Astrocyte (in vitro differentiated cells and primary cell): Measurements from ENCODE around the gene TLN1. TPM values are rescaled to one million over a fixed set of nuclear protein-coding genes. Genes with fewer than 3 reads are reported as not detected.
A peak's percentile ranks its signal among the peaks of the same experiment; 100 is the strongest.

Source experiments
- DNase-seq: peaks from one replicate; pipeline ENCODE4 v3.0.0-alpha.2; 2010; ENCODE audit warnings: low read depth
- FAIRE-seq: peaks from 2 replicates; lab custom pipeline; 2011; peaks lifted over from hg19 to GRCh38; lab: Jason Lieb, UNC
- H2AFZ ChIP-seq: 2 replicates; pipeline ENCODE4 v1.6.0; 2012; ENCODE audit warnings: low read depth, low read length, inconsistent platforms
- H3K27ac ChIP-seq: 2 replicates; pipeline ENCODE4 v1.5.1; 2011; ENCODE audit warnings: low read depth, low read length, inconsistent platforms
- H3K27me3 ChIP-seq: 2 replicates; pipeline ENCODE4 v1.6.0; 2011; ENCODE audit warnings: low read length, inconsistent platforms; ENCODE audit not compliant: insufficient read depth
- H3K36me3 ChIP-seq: 2 replicates; pipeline ENCODE4 v1.5.1; 2011; ENCODE audit warnings: low read length, inconsistent platforms; ENCODE audit not compliant: insufficient read depth
- H3K4me1 ChIP-seq: 2 replicates; pipeline ENCODE4 v1.5.1; 2011; ENCODE audit warnings: low read length, inconsistent platforms; ENCODE audit not compliant: insufficient read depth
- H3K4me2 ChIP-seq: 2 replicates; pipeline ENCODE4 v1.6.0; 2012; ENCODE audit warnings: low read length, inconsistent platforms
- H3K4me3 ChIP-seq: 2 replicates; pipeline ENCODE4 v1.5.1; 2011; ENCODE audit warnings: low read depth, mild to moderate bottlenecking, low read length, inconsistent platforms; ENCODE audit not compliant: insufficient read depth
- H3K79me2 ChIP-seq: 2 replicates; pipeline ENCODE4 v1.6.0; 2012; ENCODE audit warnings: mild to moderate bottlenecking, low read length, inconsistent platforms; ENCODE audit not compliant: insufficient read depth
- H3K9ac ChIP-seq: 2 replicates; pipeline ENCODE4 v1.6.0; 2012; ENCODE audit warnings: mild to moderate bottlenecking, low read length, inconsistent platforms
- H3K9me3 ChIP-seq: 2 replicates; pipeline ENCODE4 v1.5.1; 2012; ENCODE audit warnings: low read depth, mild to moderate bottlenecking, low read length, inconsistent platforms; ENCODE audit not compliant: insufficient read depth
- H4K20me1 ChIP-seq: 2 replicates; pipeline ENCODE4 v1.6.0; 2012; ENCODE audit warnings: low read length, inconsistent platforms; ENCODE audit not compliant: insufficient read depth
- H3K27ac Mint-ChIP-seq: one replicate; pipeline ENCODE4 v1.8.0; 2021; ENCODE audit warnings: mild to moderate bottlenecking, mixed read lengths; ENCODE audit not compliant: unreplicated experiment
- H3K27me3 Mint-ChIP-seq: one replicate; pipeline ENCODE4 v1.8.0; 2021; ENCODE audit warnings: low read depth, mixed read lengths; ENCODE audit not compliant: unreplicated experiment
- H3K36me3 Mint-ChIP-seq: one replicate; pipeline ENCODE4 v1.8.0; 2021; ENCODE audit warnings: low read depth, mixed read lengths; ENCODE audit not compliant: unreplicated experiment
- H3K4me1 Mint-ChIP-seq: one replicate; pipeline ENCODE4 v1.8.0; 2021; ENCODE audit warnings: low read depth, mixed read lengths; ENCODE audit not compliant: unreplicated experiment
- H3K4me3 Mint-ChIP-seq: one replicate; pipeline ENCODE4 v1.8.0; 2021; ENCODE audit warnings: mild to moderate bottlenecking, moderate library complexity, mixed read lengths; ENCODE audit not compliant: unreplicated experiment
- H3K9me3 Mint-ChIP-seq: one replicate; pipeline ENCODE4 v1.8.0; 2021; ENCODE audit warnings: mild to moderate bottlenecking, mixed read lengths; ENCODE audit not compliant: unreplicated experiment
- EZH2 ChIP-seq: IDR thresholded peaks from 2 replicates; pipeline ENCODE4 v1.6.1; 2012; ENCODE audit warnings: mild to moderate bottlenecking, low read length, inconsistent platforms; ENCODE audit not compliant: insufficient read depth
- total RNA-seq: library from RNA; stranded (reverse); gene quantifications from 2 replicates; pipeline ENCODE4 v1.2.1, GENCODE V29; 2021
- TF ChIP-seq, protein P1 (sequence below): IDR thresholded peaks from 2 replicates; pipeline ENCODE4 v1.5.1; 2011; ENCODE audit warnings: low read depth, mild to moderate bottlenecking, inconsistent platforms, low read length, moderate library complexity; ENCODE audit not compliant: insufficient read depth

TLN1 gene
- total RNA-seq, 1 donor from 2014 or later = 525 TPM

DNA sequence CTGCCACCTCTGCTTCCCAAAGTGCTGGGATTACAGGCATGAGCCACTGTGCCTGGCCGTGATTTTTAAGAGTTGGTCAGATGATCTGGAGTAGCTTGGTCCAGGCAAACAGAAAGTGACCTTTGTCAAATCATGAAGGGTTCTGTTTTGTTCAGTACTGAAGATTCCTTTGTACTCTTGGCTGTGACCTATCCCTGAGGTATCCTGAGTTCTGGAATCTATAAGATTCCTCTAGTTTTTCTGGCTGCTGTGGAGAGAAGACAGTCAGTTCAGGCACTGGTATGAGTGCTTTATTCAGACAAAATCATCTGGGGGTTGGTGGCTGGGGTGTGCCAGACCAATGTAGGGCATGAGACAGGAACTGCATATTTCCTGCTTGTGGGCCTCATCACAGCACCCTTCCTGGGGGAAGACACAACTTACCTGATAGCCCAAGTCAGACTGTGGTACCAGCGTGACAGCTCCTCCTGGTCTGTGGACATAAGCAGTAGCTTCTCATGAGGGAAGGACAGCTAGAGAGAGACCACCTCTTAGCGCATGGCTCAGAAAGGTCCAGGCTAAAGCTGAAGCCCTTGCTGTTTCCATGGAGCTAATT lies 70.1 kb downstream of the TLN1 start:
- no peak for DNase-seq
- Histone ChIP-seq H3K4me2 (no peak overlapping the region), H3K79me2 (peaks cover 11% of the 10 kb centered on the region), H3K9me3 (no peaks in the 10 kb centered on the region), H3K4me3 (no peak overlapping the region), H4K20me1 (peaks cover 8% of the 10 kb centered on the region), H3K9ac (no peak overlapping the region), H3K4me1 (peaks cover 30% of the 10 kb centered on the region), H3K36me3 (peaks cover 6% of the 10 kb centered on the region), H3K27ac (no peak overlapping the region), H2AFZ (no peak overlapping the region), H3K27me3 (no peaks in the 10 kb centered on the region)
- Mint-ChIP-seq H3K4me3 (no peak overlapping the region), H3K4me1 (peaks cover 14% of the 10 kb centered on the region), H3K27ac (no peak overlapping the region), H3K27me3 (no peaks in the 10 kb centered on the region), H3K36me3 (peaks cover 1% of the 10 kb centered on the region), H3K9me3 (no peaks in the 10 kb centered on the region)
- FAIRE-seq = no peak
- TF ChIP-seq, protein P1, sequence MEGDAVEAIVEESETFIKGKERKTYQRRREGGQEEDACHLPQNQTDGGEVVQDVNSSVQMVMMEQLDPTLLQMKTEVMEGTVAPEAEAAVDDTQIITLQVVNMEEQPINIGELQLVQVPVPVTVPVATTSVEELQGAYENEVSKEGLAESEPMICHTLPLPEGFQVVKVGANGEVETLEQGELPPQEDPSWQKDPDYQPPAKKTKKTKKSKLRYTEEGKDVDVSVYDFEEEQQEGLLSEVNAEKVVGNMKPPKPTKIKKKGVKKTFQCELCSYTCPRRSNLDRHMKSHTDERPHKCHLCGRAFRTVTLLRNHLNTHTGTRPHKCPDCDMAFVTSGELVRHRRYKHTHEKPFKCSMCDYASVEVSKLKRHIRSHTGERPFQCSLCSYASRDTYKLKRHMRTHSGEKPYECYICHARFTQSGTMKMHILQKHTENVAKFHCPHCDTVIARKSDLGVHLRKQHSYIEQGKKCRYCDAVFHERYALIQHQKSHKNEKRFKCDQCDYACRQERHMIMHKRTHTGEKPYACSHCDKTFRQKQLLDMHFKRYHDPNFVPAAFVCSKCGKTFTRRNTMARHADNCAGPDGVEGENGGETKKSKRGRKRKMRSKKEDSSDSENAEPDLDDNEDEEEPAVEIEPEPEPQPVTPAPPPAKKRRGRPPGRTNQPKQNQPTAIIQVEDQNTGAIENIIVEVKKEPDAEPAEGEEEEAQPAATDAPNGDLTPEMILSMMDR = no peak
- TF ChIP-seq EZH2 = no peak

DNA sequence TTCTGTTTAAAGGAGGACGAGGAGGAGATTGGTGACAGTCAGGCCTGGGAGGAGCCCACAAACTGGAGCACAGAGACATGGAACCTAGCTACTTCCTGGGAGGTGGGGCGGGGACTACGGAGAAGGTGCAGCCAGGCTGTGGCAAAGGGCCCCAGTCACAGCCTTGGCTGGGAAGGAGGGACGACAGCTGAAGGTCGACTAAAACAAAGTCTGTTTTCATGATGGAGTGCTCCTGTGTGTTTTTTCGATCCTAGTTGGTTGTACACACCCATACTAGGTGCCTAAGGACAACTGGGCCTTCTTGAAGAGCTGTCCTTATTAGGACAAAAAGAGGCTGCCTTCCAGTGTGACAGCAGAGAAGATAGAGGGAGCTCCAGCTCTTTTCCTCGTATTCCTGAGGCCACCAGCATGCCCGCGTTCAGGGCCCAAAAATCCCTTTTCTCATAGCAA lies 71.0 kb downstream of the TLN1 start:
- Histone ChIP-seq H3K27ac (no peak overlapping the region), H3K4me3 (no peak overlapping the region), H3K9ac (no peak overlapping the region), H3K4me2 (no peak overlapping the region), H3K9me3 (no peaks in the 10 kb centered on the region), H3K36me3 (peaks cover 6% of the 10 kb centered on the region), H3K79me2 (peaks cover 11% of the 10 kb centered on the region), H3K27me3 (no peaks in the 10 kb centered on the region), H4K20me1 (peaks cover 8% of the 10 kb centered on the region), H3K4me1 (peaks cover 30% of the 10 kb centered on the region), H2AFZ (no peak overlapping the region)
- TF ChIP-seq, protein P1 = peak; percentile 9
- TF ChIP-seq EZH2 = no peak
- H3K27ac Mint-ChIP-seq = peak overlapping the region; percentile 47
- H3K27me3 Mint-ChIP-seq = no peaks in the 10 kb centered on the region
- H3K36me3 Mint-ChIP-seq = peaks cover 1% of the 10 kb centered on the region
- H3K4me1 Mint-ChIP-seq = peaks cover 14% of the 10 kb centered on the region
- peak overlapping the region; percentile 79 for H3K4me3 Mint-ChIP-seq
- no peaks in the 10 kb centered on the region for H3K9me3 Mint-ChIP-seq
- DNase-seq (no peak), FAIRE-seq (no peak)

DNA sequence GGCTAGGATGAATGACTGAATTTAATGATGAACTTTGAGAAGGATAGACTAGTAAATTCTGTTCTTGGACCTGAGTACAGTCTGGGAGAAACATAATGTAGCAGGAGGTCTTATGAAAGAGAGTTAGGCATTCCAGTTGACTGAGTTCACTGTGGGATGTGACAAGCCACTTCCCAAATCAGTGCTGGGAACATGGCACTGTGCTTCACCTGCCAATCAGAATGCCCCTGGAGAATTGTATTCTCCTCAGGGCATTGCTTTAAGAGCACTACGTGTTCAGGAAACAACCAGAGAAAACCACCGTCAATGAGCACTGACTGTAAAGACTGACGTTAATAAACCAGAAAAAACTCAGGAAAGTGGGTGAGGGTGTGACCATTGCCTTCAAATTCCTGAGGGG lies 72.7 kb downstream of the TLN1 start:
- peak overlapping the region; percentile 35 for H3K27ac Mint-ChIP-seq

More for the DNA sequence above, 72.7 kb downstream of the TLN1 start:
- H3K4me1 Mint-ChIP-seq = peaks cover 12% of the 10 kb centered on the region
- no peaks in the 10 kb centered on the region for H3K27me3 Mint-ChIP-seq
- Histone ChIP-seq H3K27me3 (no peaks in the 10 kb centered on the region), H3K9ac (peak overlapping the region; percentile 92), H3K27ac (peak overlapping the region; percentile 100), H3K4me3 (peak overlapping the region; percentile 78), H3K79me2 (peaks cover 11% of the 10 kb centered on the region), H2AFZ (no peak overlapping the region), H3K4me1 (peaks cover 18% of the 10 kb centered on the region), H4K20me1 (peaks cover 8% of the 10 kb centered on the region), H3K36me3 (peaks cover 6% of the 10 kb centered on the region), H3K9me3 (no peaks in the 10 kb centered on the region), H3K4me2 (peak overlapping the region; percentile 86)
- no peak for TF ChIP-seq EZH2
- TF ChIP-seq, protein P1 = no peak
- no peak for FAIRE-seq
- H3K4me3 Mint-ChIP-seq = peak overlapping the region; percentile 87
- H3K9me3 Mint-ChIP-seq = no peaks in the 10 kb centered on the region
- DNase-seq = peak; percentile 42
- peaks cover 1% of the 10 kb centered on the region for H3K36me3 Mint-ChIP-seq
